ENCODE results near the gene SERTAD3.

DNA sequence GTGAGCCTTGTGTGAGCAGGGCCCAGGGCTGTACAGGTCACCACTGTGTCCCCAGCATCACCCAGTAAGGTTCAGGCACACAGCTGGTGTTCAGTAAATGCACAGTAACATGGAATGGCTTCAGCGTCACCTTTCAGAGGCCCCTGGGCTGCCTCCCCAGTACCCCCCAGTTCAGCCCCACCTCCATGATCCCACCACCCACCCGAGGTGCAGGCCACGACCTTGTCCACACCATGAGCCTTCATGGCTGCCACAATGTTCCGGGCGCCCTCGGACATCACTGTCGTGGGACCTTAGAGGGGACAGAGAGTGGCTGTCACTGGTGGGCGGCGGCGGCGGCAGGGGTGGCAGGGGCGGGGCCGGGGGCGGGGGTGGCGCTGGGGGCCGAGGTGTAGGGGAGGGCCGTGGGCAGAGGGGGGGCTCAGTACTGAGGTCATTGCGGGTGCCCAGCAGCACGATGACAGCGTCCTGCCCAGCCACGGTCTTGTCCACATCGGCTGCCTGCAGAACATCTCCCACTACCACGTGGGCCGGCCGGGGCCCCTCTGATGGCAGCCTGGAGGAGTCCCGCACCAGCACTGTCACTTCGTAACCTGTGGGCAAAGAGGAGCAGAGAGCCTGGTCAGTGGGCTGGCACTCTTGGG is 13.9 kb upstream of the SERTAD3 start:
- TF ChIP-seq, protein P1, sequence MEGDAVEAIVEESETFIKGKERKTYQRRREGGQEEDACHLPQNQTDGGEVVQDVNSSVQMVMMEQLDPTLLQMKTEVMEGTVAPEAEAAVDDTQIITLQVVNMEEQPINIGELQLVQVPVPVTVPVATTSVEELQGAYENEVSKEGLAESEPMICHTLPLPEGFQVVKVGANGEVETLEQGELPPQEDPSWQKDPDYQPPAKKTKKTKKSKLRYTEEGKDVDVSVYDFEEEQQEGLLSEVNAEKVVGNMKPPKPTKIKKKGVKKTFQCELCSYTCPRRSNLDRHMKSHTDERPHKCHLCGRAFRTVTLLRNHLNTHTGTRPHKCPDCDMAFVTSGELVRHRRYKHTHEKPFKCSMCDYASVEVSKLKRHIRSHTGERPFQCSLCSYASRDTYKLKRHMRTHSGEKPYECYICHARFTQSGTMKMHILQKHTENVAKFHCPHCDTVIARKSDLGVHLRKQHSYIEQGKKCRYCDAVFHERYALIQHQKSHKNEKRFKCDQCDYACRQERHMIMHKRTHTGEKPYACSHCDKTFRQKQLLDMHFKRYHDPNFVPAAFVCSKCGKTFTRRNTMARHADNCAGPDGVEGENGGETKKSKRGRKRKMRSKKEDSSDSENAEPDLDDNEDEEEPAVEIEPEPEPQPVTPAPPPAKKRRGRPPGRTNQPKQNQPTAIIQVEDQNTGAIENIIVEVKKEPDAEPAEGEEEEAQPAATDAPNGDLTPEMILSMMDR (IDR thresholded peaks at IDR 0.05): no peak
- TF ChIP-seq POLR2A (IDR thresholded peaks at IDR 0.05): no peak

All from lower leg skin (tissue), 3 donors.